Activated naive CD4-positive, alpha-beta T cell treated with anti-CD3 and anti-CD28 coated beads for 36 hours (primary cell): ENCODE results near the gene IL4R. TPM values are rescaled to one million over a fixed set of nuclear protein-coding genes. Genes with fewer than 3 reads are reported as not detected.
"Not testable (repeated sequence)": the region's sequence is repeated elsewhere in the genome, so short reads cannot be mapped to it uniquely, and the experiment has no call there.

Source experiments
- CTCF ChIA-PET: fragments of 350-600 bp; sonication (Branson Sonifier 250); formaldehyde crosslinking; loops from one replicate; lab custom pipeline; 2021; ENCODE audit warnings: antibody characterized with exemption; lab: Charles Lee
- DNase-seq: peaks from one replicate; pipeline ENCODE4 v3.0.0-alpha.2; 2020
- H3K27ac Mint-ChIP-seq: one replicate; pipeline ENCODE4 v1.8.0; 2021; ENCODE audit warnings: mild to moderate bottlenecking, mixed read lengths
- H3K27me3 Mint-ChIP-seq: one replicate; pipeline ENCODE4 v1.8.0; 2021; ENCODE audit warnings: low read depth, mixed read lengths
- H3K36me3 Mint-ChIP-seq: one replicate; pipeline ENCODE4 v1.8.0; 2021; ENCODE audit warnings: low read depth, mixed read lengths
- H3K4me1 Mint-ChIP-seq: one replicate; pipeline ENCODE4 v1.8.0; 2021; ENCODE audit warnings: low read depth, mixed read lengths
- H3K4me3 Mint-ChIP-seq: one replicate; pipeline ENCODE4 v1.8.0; 2021; ENCODE audit warnings: mild to moderate bottlenecking, moderate library complexity, mixed read lengths
- H3K9me3 Mint-ChIP-seq: one replicate; pipeline ENCODE4 v1.8.0; 2021; ENCODE audit warnings: mixed read lengths
- intact Hi-C: fragments of 100-400 bp; cut with micrococcal nuclease; formaldehyde crosslinking; loops from one replicate; pipeline ENCODE4 v1.15.1; 2023
- total RNA-seq, 2 experiments: library from RNA; stranded (reverse); gene quantifications; one replicate each; pipeline ENCODE4 v1.2.3, GENCODE V29; 2021

The IL4R gene
- total RNA-seq, 2 experiments from 2014 or later = 162 to 170 TPM

- Mint-ChIP-seq H3K4me1 (peaks cover 65% of the 10 kb centered on the region), H3K36me3 (peaks cover 10% of the 10 kb centered on the region), H3K9me3 (peaks cover 3% of the 10 kb centered on the region), H3K4me3 (peak overlapping the region; percentile 7), H3K27ac (peak overlapping the region; percentile 72), H3K27me3 (no peaks in the 10 kb centered on the region)
- peak; percentile 54 for DNase-seq
- intact Hi-C loops = loop anchor here (2.0 to 5.0 kb wide), 3 partner anchors 37 to 97 kb away; no protein-coding TSS in a partner anchor
- CTCF ChIA-PET = interaction anchor here (0.6 to 5.4 kb wide), 10 partner anchors 10 to 98 kb away, joined by 3 to 40 read pairs (median 4); no protein-coding TSS in a partner anchor
These were observed 39.9 kb upstream of the IL4R start for GRCh38 chr16:27273670-27274423.

- not testable (repeated sequence) for H3K27me3 Mint-ChIP-seq, H3K36me3 Mint-ChIP-seq, H3K4me3 Mint-ChIP-seq, DNase-seq, H3K9me3 Mint-ChIP-seq
- intact Hi-C loops = loop anchor here (2.0 to 5.0 kb wide), 3 partner anchors 38 to 97 kb away; no protein-coding TSS in a partner anchor
- CTCF ChIA-PET = interaction anchor here (0.6 to 5.4 kb wide), 8 partner anchors 11 to 93 kb away, joined by 3 to 40 read pairs (median 4); no protein-coding TSS in a partner anchor
- Mint-ChIP-seq H3K27ac (peak overlapping the region; percentile 40), H3K4me1 (peaks cover 63% of the 10 kb centered on the region)
These were observed 39.3 kb upstream of the IL4R start for GRCh38 chr16:27274424-27274874.

GRCh38 chr16:27275394-27275793 is 38.4 kb upstream of the IL4R start:
- no peak overlapping the region for H3K27ac Mint-ChIP-seq
- H3K36me3 Mint-ChIP-seq = peaks cover 10% of the 10 kb centered on the region
- no peaks in the 10 kb centered on the region for H3K27me3 Mint-ChIP-seq
- intact Hi-C loops = loop anchor here (1.0 to 2.0 kb wide), 3 partner anchors 8 to 43 kb away; no protein-coding TSS in a partner anchor
- H3K4me3 Mint-ChIP-seq = no peak overlapping the region
- CTCF ChIA-PET = interaction anchor here (0.7 to 5.4 kb wide), 5 partner anchors 32 to 96 kb away, joined by 3 to 40 read pairs (median 4); partner anchors contain the start of gene KDM8
- no peak for DNase-seq
- peaks cover 53% of the 10 kb centered on the region for H3K4me1 Mint-ChIP-seq
- peaks cover 3% of the 10 kb centered on the region for H3K9me3 Mint-ChIP-seq

- Mint-ChIP-seq H3K27me3 (peaks cover 15% of the 10 kb centered on the region), H3K36me3 (no peaks in the 10 kb centered on the region), H3K4me1 (peaks cover 52% of the 10 kb centered on the region), H3K9me3 (peaks cover 2% of the 10 kb centered on the region), H3K27ac (no peak overlapping the region), H3K4me3 (peak overlapping the region; percentile 57)
- CTCF ChIA-PET = interaction anchor here (0.8 to 1.3 kb wide), 4 partner anchors 36 to 46 kb away, joined by 3 to 6 read pairs (median 5); no protein-coding TSS in a partner anchor
- no peak for DNase-seq
- intact Hi-C loops = no loop called here
These were observed 32.5 kb upstream of the IL4R start for GRCh38 chr16:27281243-27281642.

DNA sequence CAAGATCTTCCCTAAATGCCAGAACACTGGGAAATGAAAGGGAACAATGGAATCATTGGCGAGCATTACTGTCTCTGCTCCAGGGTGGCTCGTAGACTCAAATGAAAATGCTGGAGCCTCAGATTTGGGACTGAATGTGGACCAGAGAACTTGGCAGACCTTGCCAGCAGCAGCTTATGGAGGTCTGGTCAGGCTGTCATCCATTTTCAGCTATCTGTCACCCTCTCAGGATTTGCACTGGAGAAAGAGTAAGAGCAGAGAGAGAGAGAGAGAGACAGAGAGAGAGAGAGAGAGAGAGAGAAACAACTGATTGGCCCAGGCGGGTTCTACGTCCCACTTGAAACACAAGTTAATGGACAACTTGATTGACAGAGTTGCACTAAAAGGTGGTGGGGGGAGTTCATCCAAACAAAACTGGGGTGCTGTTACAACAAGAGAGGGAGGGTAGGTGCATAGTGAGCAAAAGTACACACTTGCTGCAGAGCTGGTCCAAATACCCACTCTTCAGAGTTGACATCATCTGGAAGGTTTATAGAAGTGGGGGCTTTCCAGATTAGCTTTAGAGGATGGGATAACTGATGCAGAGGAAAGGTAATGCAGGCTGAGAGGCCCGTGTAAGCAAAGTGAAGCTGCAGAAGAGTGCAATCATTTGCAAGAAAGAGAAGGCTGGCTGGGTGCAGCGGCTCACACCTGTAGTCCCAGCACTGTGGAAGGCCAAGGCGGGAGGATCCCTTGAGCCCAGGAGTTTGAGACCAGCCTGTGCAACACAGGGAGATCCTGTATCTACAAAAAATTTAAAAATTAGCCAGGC is 28.7 kb upstream of the IL4R start:
- CTCF ChIA-PET = interaction anchor here (0.6 to 1.8 kb wide), 4 partner anchors 20 to 83 kb away, joined by 3 to 6 read pairs (median 6); no protein-coding TSS in a partner anchor
- no peak overlapping the region for H3K27ac Mint-ChIP-seq
- H3K4me3 Mint-ChIP-seq = no peak overlapping the region
- DNase-seq = no peak
- intact Hi-C loops = loop anchor here (1.0 kb wide), 1 partner anchor 50 kb away; no protein-coding TSS in a partner anchor
- H3K36me3 Mint-ChIP-seq = peaks cover 5% of the 10 kb centered on the region
- H3K4me1 Mint-ChIP-seq = peaks cover 69% of the 10 kb centered on the region
- H3K27me3 Mint-ChIP-seq = peaks cover 15% of the 10 kb centered on the region
- peaks cover 7% of the 10 kb centered on the region for H3K9me3 Mint-ChIP-seq

DNA sequence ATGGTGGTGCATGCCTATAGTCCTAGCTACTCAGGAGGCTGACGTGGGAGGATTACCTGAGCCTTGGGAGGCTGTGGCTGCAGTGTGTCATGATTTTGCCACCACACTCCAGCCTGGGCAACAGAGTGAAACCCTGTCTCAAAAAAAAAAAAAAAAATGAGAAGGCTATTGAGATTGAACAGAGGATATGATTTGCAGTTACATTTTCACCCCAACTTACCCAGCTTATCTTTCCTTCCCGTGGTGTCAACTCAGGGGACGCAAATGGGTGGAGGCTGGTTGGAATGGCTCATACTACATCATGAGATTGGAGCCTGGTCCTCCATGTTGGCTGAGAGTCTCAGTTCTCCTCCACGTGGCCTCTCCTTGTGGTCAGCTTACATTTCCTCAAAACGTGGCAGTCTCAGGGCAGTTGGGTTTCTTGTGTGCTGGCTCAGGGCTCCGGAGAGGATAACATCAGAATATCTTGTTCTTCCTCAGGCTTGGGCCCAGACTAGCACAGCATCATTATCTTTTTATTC is 28.0 kb upstream of the IL4R start:
- peaks cover 75% of the 10 kb centered on the region for H3K4me1 Mint-ChIP-seq
- intact Hi-C loops = no loop called here
- no peak overlapping the region for H3K4me3 Mint-ChIP-seq

GRCh38 chr16:27286451-27286850 is 27.3 kb upstream of the IL4R start:
- DNase-seq = no peak
- peaks cover 72% of the 10 kb centered on the region for H3K4me1 Mint-ChIP-seq
- no peak overlapping the region for H3K27ac Mint-ChIP-seq
- intact Hi-C loops = no loop called here
- H3K9me3 Mint-ChIP-seq = peaks cover 7% of the 10 kb centered on the region
- peaks cover 8% of the 10 kb centered on the region for H3K27me3 Mint-ChIP-seq
- CTCF ChIA-PET = interaction anchor here (1.8 kb wide), 1 partner anchor 82 kb away, joined by 6 read pairs; no protein-coding TSS in a partner anchor
- H3K36me3 Mint-ChIP-seq = peaks cover 5% of the 10 kb centered on the region
- H3K4me3 Mint-ChIP-seq = no peak overlapping the region

More for the DNA sequence above, 28.0 kb upstream of the IL4R start:
- no peak for DNase-seq
- peaks cover 5% of the 10 kb centered on the region for H3K36me3 Mint-ChIP-seq
- H3K27ac Mint-ChIP-seq = no peak overlapping the region
- peaks cover 7% of the 10 kb centered on the region for H3K9me3 Mint-ChIP-seq
- CTCF ChIA-PET = interaction anchor here (1.1 to 1.8 kb wide), 2 partner anchors 19 to 82 kb away, joined by 6 read pairs; no protein-coding TSS in a partner anchor
- H3K27me3 Mint-ChIP-seq = peaks cover 15% of the 10 kb centered on the region

DNA sequence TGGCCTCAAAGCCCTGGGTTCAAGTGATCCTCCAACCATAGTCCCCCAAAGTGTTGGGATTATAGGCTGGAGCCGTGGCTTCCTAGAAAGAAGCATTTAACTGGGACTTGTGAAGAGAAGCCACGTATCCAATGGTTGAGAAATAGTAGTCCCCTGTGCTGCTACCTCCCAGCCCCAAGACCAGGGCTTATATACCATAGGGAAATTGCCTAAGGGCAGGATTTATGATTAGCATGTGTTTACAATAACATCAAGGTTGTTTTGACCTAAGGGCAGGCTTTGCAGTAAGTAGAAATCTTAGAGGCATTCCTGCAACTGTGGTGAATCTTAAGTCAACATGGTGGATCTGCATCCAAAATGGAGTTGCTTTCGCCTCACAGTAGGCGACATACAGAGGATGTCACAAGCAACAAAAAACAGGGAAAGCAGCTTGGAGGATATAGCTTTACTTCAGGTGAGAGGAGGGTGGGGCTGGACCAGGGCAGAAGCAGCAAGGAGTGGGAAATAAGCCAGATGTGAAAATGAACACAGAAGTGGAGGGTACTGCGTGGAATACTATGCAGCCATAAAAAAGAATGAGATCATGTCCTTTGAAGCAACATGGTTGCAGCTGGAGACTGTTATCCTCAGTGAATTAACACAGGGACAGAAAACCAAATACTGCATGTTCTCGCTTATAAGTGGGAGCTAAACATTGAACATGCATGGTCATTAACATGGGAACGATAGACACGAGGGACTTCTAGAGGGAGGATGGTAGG is 26.5 kb upstream of the IL4R start:
- H3K4me1 Mint-ChIP-seq = peaks cover 68% of the 10 kb centered on the region
- intact Hi-C loops = no loop called here

GRCh38 chr16:27287887-27288286 is 25.9 kb upstream of the IL4R start:
- H3K27me3 Mint-ChIP-seq = peaks cover 3% of the 10 kb centered on the region
- CTCF ChIA-PET = interaction anchor here (0.6 to 1.2 kb wide), 4 partner anchors 14 to 123 kb away, joined by 3 to 6 read pairs (median 6); no protein-coding TSS in a partner anchor
- peaks cover 64% of the 10 kb centered on the region for H3K4me1 Mint-ChIP-seq
- DNase-seq = no peak
- H3K27ac Mint-ChIP-seq = no peak overlapping the region
- H3K9me3 Mint-ChIP-seq = peaks cover 7% of the 10 kb centered on the region
- H3K36me3 Mint-ChIP-seq = peaks cover 5% of the 10 kb centered on the region
- intact Hi-C loops = no loop called here
- no peak overlapping the region for H3K4me3 Mint-ChIP-seq

More for the DNA sequence above, 26.5 kb upstream of the IL4R start:
- H3K27me3 Mint-ChIP-seq = peaks cover 6% of the 10 kb centered on the region
- CTCF ChIA-PET = interaction anchor here (1.1 to 1.2 kb wide), 2 partner anchors 53 to 57 kb away, joined by 3 to 5 read pairs; no protein-coding TSS in a partner anchor
- no peak for DNase-seq
- H3K4me3 Mint-ChIP-seq = no peak overlapping the region
- H3K9me3 Mint-ChIP-seq = peaks cover 7% of the 10 kb centered on the region
- peaks cover 5% of the 10 kb centered on the region for H3K36me3 Mint-ChIP-seq
- no peak overlapping the region for H3K27ac Mint-ChIP-seq

- CTCF ChIA-PET = interaction anchor here (0.6 to 1.2 kb wide), 3 partner anchors 14 to 122 kb away, joined by 3 to 6 read pairs (median 6); no protein-coding TSS in a partner anchor
- H3K4me3 Mint-ChIP-seq, H3K36me3 Mint-ChIP-seq, H3K27ac Mint-ChIP-seq, H3K9me3 Mint-ChIP-seq, H3K27me3 Mint-ChIP-seq, intact Hi-C loops, DNase-seq: not testable (repeated sequence)
- peaks cover 62% of the 10 kb centered on the region for H3K4me1 Mint-ChIP-seq
These were observed 25.5 kb upstream of the IL4R start for GRCh38 chr16:27288313-27288712.

- CTCF ChIA-PET = interaction anchor here (1.1 kb wide), 1 partner anchor 78 kb away, joined by 4 read pairs; no protein-coding TSS in a partner anchor
- H3K27ac Mint-ChIP-seq = peak overlapping the region; percentile 25
- no peak overlapping the region for H3K4me3 Mint-ChIP-seq
- DNase-seq = no peak
- H3K9me3 Mint-ChIP-seq = peaks cover 5% of the 10 kb centered on the region
- peaks cover 5% of the 10 kb centered on the region for H3K36me3 Mint-ChIP-seq
- peaks cover 50% of the 10 kb centered on the region for H3K4me1 Mint-ChIP-seq
- intact Hi-C loops = no loop called here
- H3K27me3 Mint-ChIP-seq = peaks cover 3% of the 10 kb centered on the region
These were observed 24.1 kb upstream of the IL4R start for GRCh38 chr16:27289669-27290068.
